Right lobe of liver (tissue), 4 donors: ENCODE results near the gene SPX.

Source experiments
- POLR2A ChIP-seq: fragments of 450-650 bp; IDR thresholded peaks from one replicate; pipeline ENCODE4 v1.6.1; 2017; ENCODE audit warnings: antibody characterized with exemption, mild to moderate bottlenecking
- TF ChIP-seq, protein P1 (sequence below), 4 donors: fragments of 200-600 bp in 3 of 4; fragments of 450-650 bp in 1 of 4; IDR thresholded peaks; one replicate each; pipeline versions ENCODE4 v1.5.1 to v1.8.0; 2016 to 2022; ENCODE audit warnings: antibody characterized with exemption in 4 of 4, mild to moderate bottlenecking in 2 of 4
- donor health status: DM: no; HTN: no; CAD: no.
- donor health status: DM: no; HTN: no; CAD: no.
- donor health status: DM: no; HTN: yes; CAD: no.

DNA sequence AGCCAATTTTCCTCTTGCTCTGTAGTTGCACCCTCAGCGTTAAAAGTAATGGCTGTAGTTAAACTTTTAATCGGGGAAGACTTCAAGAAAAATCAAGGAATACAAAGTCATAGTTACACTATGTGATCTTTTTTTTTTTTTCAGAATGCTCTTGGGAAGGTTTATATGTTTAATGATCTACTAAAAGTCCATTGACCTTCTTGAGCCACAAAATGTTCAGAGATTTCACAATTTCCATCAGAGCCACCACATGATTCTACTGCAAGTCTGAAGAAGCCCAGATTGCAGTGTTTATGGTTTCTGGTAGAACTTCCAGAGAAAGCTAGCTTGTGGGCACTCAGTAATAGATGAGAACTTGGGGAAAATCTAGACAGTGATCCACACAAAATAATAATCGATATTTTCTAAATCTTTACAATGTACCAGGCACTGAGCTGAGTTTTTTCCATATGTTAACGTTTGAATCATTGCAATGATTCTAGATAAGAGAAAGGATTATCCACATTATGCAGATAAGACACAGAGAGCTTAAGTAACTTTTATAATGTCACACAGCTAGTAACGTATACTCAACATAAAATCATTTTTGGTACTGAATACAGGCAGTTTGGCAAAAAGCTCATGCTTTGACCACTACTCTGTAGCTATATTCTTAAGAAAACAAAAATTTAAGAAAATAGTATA is 40.3 kb downstream of the SPX start:
- TF ChIP-seq, protein P1, sequence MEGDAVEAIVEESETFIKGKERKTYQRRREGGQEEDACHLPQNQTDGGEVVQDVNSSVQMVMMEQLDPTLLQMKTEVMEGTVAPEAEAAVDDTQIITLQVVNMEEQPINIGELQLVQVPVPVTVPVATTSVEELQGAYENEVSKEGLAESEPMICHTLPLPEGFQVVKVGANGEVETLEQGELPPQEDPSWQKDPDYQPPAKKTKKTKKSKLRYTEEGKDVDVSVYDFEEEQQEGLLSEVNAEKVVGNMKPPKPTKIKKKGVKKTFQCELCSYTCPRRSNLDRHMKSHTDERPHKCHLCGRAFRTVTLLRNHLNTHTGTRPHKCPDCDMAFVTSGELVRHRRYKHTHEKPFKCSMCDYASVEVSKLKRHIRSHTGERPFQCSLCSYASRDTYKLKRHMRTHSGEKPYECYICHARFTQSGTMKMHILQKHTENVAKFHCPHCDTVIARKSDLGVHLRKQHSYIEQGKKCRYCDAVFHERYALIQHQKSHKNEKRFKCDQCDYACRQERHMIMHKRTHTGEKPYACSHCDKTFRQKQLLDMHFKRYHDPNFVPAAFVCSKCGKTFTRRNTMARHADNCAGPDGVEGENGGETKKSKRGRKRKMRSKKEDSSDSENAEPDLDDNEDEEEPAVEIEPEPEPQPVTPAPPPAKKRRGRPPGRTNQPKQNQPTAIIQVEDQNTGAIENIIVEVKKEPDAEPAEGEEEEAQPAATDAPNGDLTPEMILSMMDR (IDR thresholded peaks at IDR 0.05): no peak
- no peak for TF ChIP-seq POLR2A
